Lower leg skin (tissue), 4 donors: ENCODE measurements around the gene TPK1. TPM values are rescaled to one million over a fixed set of nuclear protein-coding genes. Genes with fewer than 3 reads are reported as not detected.
"Not testable (repeated sequence)": the region's sequence is repeated elsewhere in the genome, so short reads cannot be mapped to it uniquely, and the experiment has no call there.

Source experiments
- DNase-seq, 2 donors: peaks; one replicate each; pipeline ENCODE4 v3.0.0-alpha.2; 2019; ENCODE audit warnings: low spot score in 2 of 2
- H3K4me3 ChIP-seq: fragments of 200-600 bp; sonication (generic); 2 replicates; pipeline ENCODE4 v1.5.1; 2017; ENCODE audit warnings: mild to moderate bottlenecking, low read depth; ENCODE audit not compliant: poor library complexity, severe bottlenecking
- CTCF ChIP-seq, 3 donors: fragments of 450-650 bp; IDR thresholded peaks; one replicate each; pipeline ENCODE4 v1.5.1; 2016; ENCODE audit warnings: antibody characterized with exemption in 3 of 3, mild to moderate bottlenecking in 3 of 3, moderate library complexity in 2 of 3
- POLR2A ChIP-seq, 2 donors: fragments of 450-650 bp; IDR thresholded peaks; one replicate each; pipeline ENCODE4 v1.6.1; 2016 to 2017; ENCODE audit warnings: antibody characterized with exemption in 2 of 2, mild to moderate bottlenecking in 1 of 2, moderate library complexity in 1 of 2
- WGBS, 2 donors: methylation state at CpG; one replicate each; pipeline ENCODE4 v1.1.5; 2018; 5-methylcytosine and 5-hydroxymethylcytosine counted together
- intact Hi-C: fragments of 100-400 bp; cut with DNase I; formaldehyde crosslinking; loops from one replicate; pipeline ENCODE4 v1.15.0; 2023; ENCODE audit warnings: low total_unique reads
- total RNA-seq, 4 donors: library from RNA; depleted of rRNA; stranded (reverse); fragments of >200 nt; gene quantifications; one replicate each; pipeline ENCODE4 v1.1.0, GENCODE V29; 2016

Gene TPK1
- total RNA-seq, 4 donors from 2014 or later, result 1.1 to 5.5 (median 3.3) TPM

- no peak for TF ChIP-seq POLR2A (IDR thresholded peaks at IDR 0.05)
- no peak for TF ChIP-seq CTCF (IDR thresholded peaks at IDR 0.05)
- intact Hi-C loops, result no loop called here
- WGBS, 2 donors, result 47 to 49% methylated on average over 8 of the region's 8 CpGs
- no peak overlapping the region for H3K4me3 ChIP-seq
- no peak for DNase-seq
These were observed 100.2 kb downstream of the TPK1 start for GRCh38 chr7:144735505-144736276.

GRCh38 chr7:144731661-144732351, 104.0 kb downstream of the TPK1 start:
- TF ChIP-seq POLR2A (IDR thresholded peaks at IDR 0.05) (no peak), CTCF (IDR thresholded peaks at IDR 0.05) (no peak)
- intact Hi-C loops, result no loop called here
- WGBS, 2 donors, result 70 to 80% methylated on average over 6 of the region's 6 CpGs
- no peak for DNase-seq
- H3K4me3 ChIP-seq, result no peak overlapping the region

- DNase-seq, result no peak
- no peak overlapping the region for H3K4me3 ChIP-seq
- WGBS, 2 donors, result 95% methylated on average over 3 of the region's 3 CpGs
- intact Hi-C loops, result no loop called here
- TF ChIP-seq POLR2A (IDR thresholded peaks at IDR 0.05) (no peak), CTCF (IDR thresholded peaks at IDR 0.05) (no peak)
These were observed 105.6 kb downstream of the TPK1 start for GRCh38 chr7:144730224-144730623.

DNA sequence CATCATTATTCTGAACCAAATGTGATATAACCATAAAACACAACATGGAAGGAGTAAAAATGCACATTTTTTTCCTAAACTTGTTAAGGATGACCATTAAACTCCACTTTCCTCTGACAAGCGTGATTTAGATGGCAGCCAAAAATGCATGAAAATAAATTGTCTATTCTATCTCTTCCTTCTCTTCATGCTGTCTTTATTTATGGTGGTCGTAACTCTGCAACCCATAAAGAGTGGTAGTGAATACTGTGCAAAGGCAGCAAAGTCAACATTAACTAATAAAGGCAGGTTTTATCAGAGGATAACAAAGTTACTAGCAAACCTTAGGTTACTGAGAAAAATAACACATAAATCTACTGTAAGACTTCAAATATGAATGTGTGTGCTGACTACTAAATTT, 106.6 kb downstream of the TPK1 start:
- intact Hi-C loops, result no loop called here
- no peak for DNase-seq
- H3K4me3 ChIP-seq, result no peak overlapping the region
- 86 to 90% methylated on average over 2 of the region's 2 CpGs for WGBS, 2 donors
- no peak for TF ChIP-seq CTCF (IDR thresholded peaks at IDR 0.05)
- TF ChIP-seq POLR2A (IDR thresholded peaks at IDR 0.05), result no peak

DNA sequence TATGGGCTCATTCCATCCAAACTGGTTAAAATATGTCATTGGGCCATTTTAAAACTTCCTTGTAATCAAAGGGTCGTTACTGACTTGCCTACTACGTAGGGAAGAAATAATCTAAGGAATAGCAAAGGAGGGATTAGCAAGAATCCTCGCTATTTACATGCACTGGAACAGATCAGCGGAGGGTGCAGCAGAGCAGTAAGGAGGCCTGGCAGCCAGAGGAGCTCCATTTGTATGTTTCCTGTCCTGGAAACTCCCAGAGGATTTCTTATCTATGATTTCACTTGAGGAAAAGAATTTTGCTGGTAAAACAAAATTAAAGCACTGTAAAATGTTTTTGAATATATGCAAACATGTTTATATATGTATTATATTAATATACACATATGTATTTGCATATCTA, 107.3 kb downstream of the TPK1 start:
- no peak for DNase-seq
- no peak overlapping the region for H3K4me3 ChIP-seq
- 88 to 90% methylated on average over 4 of the region's 4 CpGs for WGBS, 2 donors
- TF ChIP-seq CTCF (IDR thresholded peaks at IDR 0.05) (no peak), POLR2A (IDR thresholded peaks at IDR 0.05) (no peak)
- intact Hi-C loops, result no loop called here

DNA sequence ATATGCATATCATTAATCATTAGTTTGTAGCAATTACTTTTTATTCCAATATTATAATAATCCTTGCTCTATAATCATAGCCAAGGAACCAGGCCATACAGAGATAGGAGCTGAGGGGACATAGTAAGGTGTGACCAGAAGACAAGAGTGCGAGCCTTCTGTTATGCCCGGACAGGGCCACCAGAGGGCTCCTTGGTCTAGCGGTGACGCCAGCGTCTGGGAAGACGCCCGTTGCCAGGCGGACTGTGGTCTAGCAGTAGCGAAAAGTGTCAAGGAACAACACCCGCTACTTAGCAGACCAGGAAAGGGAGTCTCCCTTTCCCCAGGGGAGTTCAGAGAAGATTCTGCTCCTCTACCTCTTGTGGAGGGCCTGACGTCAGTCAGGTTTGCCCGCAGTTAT, 109.0 kb downstream of the TPK1 start:
- H3K4me3 ChIP-seq, DNase-seq, intact Hi-C loops: not testable (repeated sequence)
- WGBS, 2 donors, result 91 to 97% methylated on average over 11 to 12 of the region's 12 CpGs
